HepG2 (cell line): ENCODE measurements around the gene PNPLA1. TPM values are rescaled to one million over a fixed set of nuclear protein-coding genes. Genes with fewer than 3 reads are reported as not detected.

Experiments
- ATAC-seq: fragments of 200-7000 bp; cut with Tn5 transposase; 3 replicates; pipeline ENCODE4 v1.9.1; 2020; ENCODE audit warnings: mild to moderate bottlenecking, moderate library complexity
- BruUV-seq: library from RNA; stranded (reverse); fragments of 400-500 nt; replicated peaks from 2 replicates; lab custom pipeline; 2021; lab: Mats Ljungman, UMichigan
- CTCF ChIA-PET: fragments of 300-600 bp; formaldehyde crosslinking; extraction: SDS; loops from one replicate; lab custom pipeline; 2021; ENCODE audit warnings: low total read pairs, inconsistent platforms, low intra/inter-chr PET ratio; lab: Yijun Ruan, JAX
- POLR2A ChIA-PET: fragments of 350-600 bp; sonication (Branson Sonifier 250); formaldehyde crosslinking; loops from one replicate; lab custom pipeline; 2020; ENCODE audit warnings: antibody characterized with exemption, inconsistent platforms; lab: Yijun Ruan, JAX
- DNase-seq: peaks from one replicate; pipeline ENCODE4 v3.0.0-alpha.2; 2015; ENCODE audit warnings: low spot score
- FAIRE-seq: peaks from 3 replicates; lab custom pipeline; 2011; peaks lifted over from hg19 to GRCh38; lab: Jason Lieb, UNC
- H2AFZ ChIP-seq: one replicate; pipeline ENCODE4 v1.6.1; 2011; ENCODE audit warnings: low read length, inconsistent platforms
- H3K27ac ChIP-seq: fragments of 300-600 bp; 3 replicates; pipeline ENCODE4 v1.8.0; 2011; ENCODE audit warnings: mixed run types, mild to moderate bottlenecking, mixed read lengths, low read length, inconsistent platforms; ENCODE audit not compliant: insufficient read depth; ENCODE audit errors: extremely low read length
- H3K27me3 ChIP-seq, 2 experiments: fragments of 200-600 bp in 1 of 2; 2 replicates in 1 of 2; 3 replicates in 1 of 2; pipeline versions ENCODE4 v1.6.0 to v1.8.0; 2011; ENCODE audit warnings: low read length in 2 of 2, mild to moderate bottlenecking in 2 of 2, moderate library complexity in 2 of 2, inconsistent platforms in 1 of 2; ENCODE audit not compliant: insufficient read depth in 2 of 2, control insufficient read depth in 1 of 2
- H3K36me3 ChIP-seq, 2 experiments: fragments of 200-600 bp in 1 of 2; replicated peaks in 1 of 2; 2 replicates in 1 of 2; 3 replicates in 1 of 2; pipeline versions ENCODE4 v1.5.1 to v1.8.0; 2011; ENCODE audit warnings: low read length in 2 of 2, inconsistent platforms in 1 of 2; ENCODE audit not compliant: insufficient read depth in 2 of 2, control insufficient read depth in 1 of 2
- H3K4me1 ChIP-seq: 2 replicates; pipeline ENCODE4 v1.5.1; 2012; ENCODE audit warnings: low read length, inconsistent platforms; ENCODE audit not compliant: insufficient read depth
- H3K4me2 ChIP-seq: 2 replicates; pipeline ENCODE4 v1.6.0; 2011; ENCODE audit warnings: low read depth, low read length, inconsistent platforms
- H3K4me3 ChIP-seq, 3 experiments: fragments of 200-600 bp in 1 of 3; sonication (generic), shearing (Covaris generic) in 1 of 3; replicated peaks in 1 of 3; 2 replicates each; pipeline ENCODE4 v1.5.1; 2011 to 2016; ENCODE audit warnings: low read length in 3 of 3, inconsistent platforms in 2 of 3, low read depth in 2 of 3, mild to moderate bottlenecking in 2 of 3, control low read depth in 1 of 3, mixed read lengths in 1 of 3; ENCODE audit not compliant: insufficient read depth in 1 of 3
- H3K79me2 ChIP-seq: one replicate; pipeline ENCODE4 v1.6.1; 2011; ENCODE audit warnings: low read length, inconsistent platforms; ENCODE audit not compliant: insufficient read depth
- H3K9ac ChIP-seq: 2 replicates; pipeline ENCODE4 v1.6.0; 2011; ENCODE audit warnings: mild to moderate bottlenecking, low read depth, low read length, inconsistent platforms; ENCODE audit not compliant: insufficient read depth
- H3K9me3 ChIP-seq: 2 replicates; pipeline ENCODE4 v1.5.1; 2012; ENCODE audit warnings: mild to moderate bottlenecking, low read length
- H4K20me1 ChIP-seq: 2 replicates; pipeline ENCODE4 v1.6.0; 2011; ENCODE audit warnings: inconsistent platforms, mild to moderate bottlenecking, low read length, moderate library complexity; ENCODE audit not compliant: insufficient read depth
- ARNTL ChIP-seq: sonication (generic); formaldehyde crosslinking; IDR thresholded peaks from 2 replicates; pipeline ENCODE4 v1.4.0; 2020; ENCODE audit warnings: mild to moderate bottlenecking, missing genetic modification reagents
- ATAD3A ChIP-seq: sonication (generic); formaldehyde crosslinking; IDR thresholded peaks from 2 replicates; pipeline ENCODE4 v1.4.0; 2020; ENCODE audit warnings: missing genetic modification reagents
- DR1 ChIP-seq: sonication (generic); formaldehyde crosslinking; IDR thresholded peaks from 2 replicates; pipeline ENCODE4 v1.8.0; 2021; ENCODE audit warnings: mild to moderate bottlenecking, missing genetic modification reagents, inconsistent platforms
- MLX ChIP-seq: IDR thresholded peaks from 2 replicates; pipeline ENCODE4 v1.6.1; 2016
- SMC3 ChIP-seq: IDR thresholded peaks from 2 replicates; pipeline ENCODE4 v1.6.1; 2011; ENCODE audit warnings: low read length, improper control_type of control experiment
- SOX6 ChIP-seq, 2 experiments: fragments of 450-650 bp in 1 of 2; sonication (generic) in 1 of 2; formaldehyde crosslinking in 1 of 2; IDR thresholded peaks; 2 replicates each; pipeline versions ENCODE4 v1.4.0 to v1.6.1; 2017 to 2020; ENCODE audit warnings: antibody characterized with exemption in 1 of 2, mild to moderate bottlenecking in 1 of 2, missing genetic modification reagents in 1 of 2
- ZBTB37 ChIP-seq: sonication (generic); formaldehyde crosslinking; IDR thresholded peaks from 2 replicates; pipeline ENCODE4 v1.4.0; 2020; ENCODE audit warnings: mild to moderate bottlenecking, missing genetic modification reagents
- ZNF564 ChIP-seq: sonication (generic); formaldehyde crosslinking; IDR thresholded peaks from 2 replicates; pipeline ENCODE4 v1.8.1; 2023; ENCODE audit warnings: mild to moderate bottlenecking, missing genetic modification reagents
- ZNF713 ChIP-seq: sonication (generic); formaldehyde crosslinking; IDR thresholded peaks from 2 replicates; pipeline ENCODE4 v1.4.0; 2020; ENCODE audit warnings: mild to moderate bottlenecking, missing genetic modification reagents
- WGBS: methylation state at CpG from one replicate; pipeline ENCODE4 v1.1.6; 2017; ENCODE audit warnings: low lambda C conversion rate; 5-methylcytosine and 5-hydroxymethylcytosine counted together
- in situ Hi-C: cut with HindIII; loops from 2 replicates; pipeline ENCODE4 v1.10.0; 2017; ENCODE audit warnings: low pct_unique_long_range_greater_than_20kb; ENCODE audit not compliant: extremely low pct_ligation_motif_present
- intact Hi-C: fragments of 100-400 bp; cut with micrococcal nuclease; formaldehyde crosslinking; loops from one replicate; pipeline ENCODE4 v1.10.0; 2022; ENCODE audit not compliant: unreplicated experiment
- polyA plus RNA-seq, 8 experiments: library from polyadenylated mRNA; depleted of rRNA in 3 of 8; stranded (reverse) in 7 of 8; unstranded in 1 of 8; fragments of >200 nt; fragmentation: Illumina TruSeq in 4 of 8; extraction: Trizol in 4 of 8; gene quantifications; 2 replicates each; pipeline versions ENCODE4 v1.2.1 to v1.2.3, GENCODE V29; 2011 to 2016; ENCODE audit warnings: low read depth in 4 of 8, missing spikeins in 1 of 8, mixed read lengths in 1 of 8; ENCODE audit not compliant: insufficient read depth in 1 of 8
- total RNA-seq, 5 experiments: library from RNA; depleted of rRNA; stranded (reverse); fragments of >200 nt; fragmentation: Illumina TruSeq; extraction: Trizol; gene quantifications; 2 replicates each; pipeline ENCODE4 v1.2.3, GENCODE V29; 2016; ENCODE audit warnings: low read depth in 1 of 5

The PNPLA1 gene
- total and polyA plus RNA-seq, 2 of the 13 experiments (the other 11 are each of a cell fraction or from before 2014, with no cell fraction given), result not detected

GRCh38 chr6:36350681-36351571 lies 81.1 kb downstream of the PNPLA1 start:
- in situ Hi-C loops, result no loop called here
- FAIRE-seq (no peak), ATAC-seq (no peak), DNase-seq (no peak)
- CTCF ChIA-PET, result no interaction called here
- Histone ChIP-seq H3K79me2 (no peaks in the 10 kb centered on the region), H3K4me3 (no peak overlapping the region), H3K4me2 (no peak overlapping the region), H3K9ac (no peak overlapping the region), H3K27me3 (peaks cover 0 to 9% of the 10 kb centered on the region in 2 experiments; a peak in 3 of 5 replicates), H3K9me3 (no peaks in the 10 kb centered on the region), H2AFZ (no peak overlapping the region), H4K20me1 (no peaks in the 10 kb centered on the region), H3K36me3 (no peaks in the 10 kb centered on the region)
- no TSS peak for BruUV-seq
- TF ChIP-seq DR1 (CRISPR knock-in tag) (no peak), ZBTB37 (CRISPR knock-in tag) (no peak), ZNF564 (no peak), SMC3 (no peak), MLX (CRISPR knock-in tag) (no peak), ATAD3A (CRISPR knock-in tag) (no peak), SOX6 (IDR thresholded peaks at IDR 0.05) (no peak), SOX6 (CRISPR knock-in tag; IDR thresholded peaks at IDR 0.05) (no peak), ZNF713 (CRISPR knock-in tag) (no peak), ARNTL (CRISPR knock-in tag) (no peak)
- TF ChIP-seq, all 625 proteins: peak for 0
- Histone ChIP-seq H3K27ac (no peak overlapping the region), H3K4me1 (0 out of 2 replicates have a peak, but pooled peaks cover 5% of the 10 kb centered on the region)
- POLR2A ChIA-PET, result no interaction called here
- WGBS, result 51% methylated on average over 15 of the region's 15 CpGs
- intact Hi-C loops, result no loop called here
